ENCODE results near the gene DNAI1.

Gene DNAI1

DNA sequence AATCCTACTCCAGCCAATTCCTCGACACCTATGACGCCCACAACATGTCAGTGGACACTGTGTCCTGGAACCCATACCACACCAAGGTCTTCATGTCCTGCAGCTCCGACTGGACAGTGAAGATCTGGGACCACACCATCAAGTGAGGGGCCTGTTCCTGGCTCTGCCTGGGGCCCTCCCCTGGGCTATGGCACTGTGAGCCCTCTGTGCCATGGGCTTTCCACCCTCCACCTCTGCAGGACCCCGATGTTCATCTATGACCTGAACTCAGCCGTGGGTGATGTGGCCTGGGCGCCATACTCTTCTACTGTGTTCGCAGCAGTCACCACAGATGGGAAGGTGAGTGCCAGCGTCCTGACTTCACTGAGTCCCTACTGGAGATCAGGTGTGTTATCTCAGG is 55.8 kb downstream of the DNAI1 start:
- TF ChIP-seq, protein P1, sequence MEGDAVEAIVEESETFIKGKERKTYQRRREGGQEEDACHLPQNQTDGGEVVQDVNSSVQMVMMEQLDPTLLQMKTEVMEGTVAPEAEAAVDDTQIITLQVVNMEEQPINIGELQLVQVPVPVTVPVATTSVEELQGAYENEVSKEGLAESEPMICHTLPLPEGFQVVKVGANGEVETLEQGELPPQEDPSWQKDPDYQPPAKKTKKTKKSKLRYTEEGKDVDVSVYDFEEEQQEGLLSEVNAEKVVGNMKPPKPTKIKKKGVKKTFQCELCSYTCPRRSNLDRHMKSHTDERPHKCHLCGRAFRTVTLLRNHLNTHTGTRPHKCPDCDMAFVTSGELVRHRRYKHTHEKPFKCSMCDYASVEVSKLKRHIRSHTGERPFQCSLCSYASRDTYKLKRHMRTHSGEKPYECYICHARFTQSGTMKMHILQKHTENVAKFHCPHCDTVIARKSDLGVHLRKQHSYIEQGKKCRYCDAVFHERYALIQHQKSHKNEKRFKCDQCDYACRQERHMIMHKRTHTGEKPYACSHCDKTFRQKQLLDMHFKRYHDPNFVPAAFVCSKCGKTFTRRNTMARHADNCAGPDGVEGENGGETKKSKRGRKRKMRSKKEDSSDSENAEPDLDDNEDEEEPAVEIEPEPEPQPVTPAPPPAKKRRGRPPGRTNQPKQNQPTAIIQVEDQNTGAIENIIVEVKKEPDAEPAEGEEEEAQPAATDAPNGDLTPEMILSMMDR (IDR thresholded peaks at IDR 0.05; ENCODE audit: low read depth, low read length): no peak
- no peak for DNase-seq (ENCODE audit: low read depth, low spot score)
- no peak overlapping the region for H3K4me3 ChIP-seq (ENCODE audit: low read depth, low read length)
- in situ Hi-C loops (cut with HindIII; ENCODE audit: low sequenced_read_pairs): no loop called here

DNA sequence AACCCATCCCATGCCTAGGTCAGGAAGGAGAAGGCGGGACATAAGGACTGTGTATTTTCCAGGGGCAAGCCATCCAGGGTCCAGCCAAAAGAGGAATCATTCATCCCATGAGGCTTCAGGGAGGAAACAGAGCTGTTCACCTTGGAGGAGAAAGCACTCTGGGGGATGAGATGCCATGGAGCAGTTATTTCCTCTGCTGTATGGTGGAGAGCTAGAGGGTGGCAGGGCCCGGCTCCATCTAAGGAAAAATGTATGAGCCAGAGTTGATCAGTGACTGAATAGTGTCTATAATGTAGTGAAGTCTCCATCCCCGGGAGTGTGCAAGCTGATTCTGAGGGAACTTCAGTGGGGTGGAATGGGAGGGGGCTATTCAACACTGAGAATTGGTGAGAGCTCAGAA is 56.2 kb downstream of the DNAI1 start:
- TF ChIP-seq, protein P1 (IDR thresholded peaks at IDR 0.05; ENCODE audit: low read depth, low read length): no peak
- no peak overlapping the region for H3K4me3 ChIP-seq (ENCODE audit: low read depth, low read length)
- no peak for DNase-seq (ENCODE audit: low read depth, low spot score)
- in situ Hi-C loops (cut with HindIII; ENCODE audit: low sequenced_read_pairs): no loop called here

DNA sequence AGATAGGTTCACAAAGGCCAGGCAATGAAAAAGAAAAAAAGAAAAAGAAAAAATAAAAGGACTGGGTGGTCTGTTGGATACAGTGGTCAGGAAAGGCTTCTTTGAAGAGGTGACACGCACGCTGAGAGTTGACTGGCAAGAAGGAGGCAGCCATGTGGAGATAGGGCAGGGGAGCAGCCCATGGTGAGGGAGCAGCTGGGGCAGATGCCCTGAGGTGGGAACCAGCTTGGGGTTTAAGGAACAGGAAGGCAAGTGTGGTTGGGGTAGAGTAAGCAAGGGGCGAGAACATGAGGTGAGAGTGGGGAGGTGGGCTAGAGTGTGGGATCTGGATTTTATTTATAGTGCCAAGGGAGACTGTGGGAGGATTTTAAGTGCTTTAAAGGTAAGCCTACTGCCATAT is 57.4 kb downstream of the DNAI1 start:
- no peak overlapping the region for H3K4me3 ChIP-seq (ENCODE audit: low read depth, low read length)
- TF ChIP-seq, protein P1 (IDR thresholded peaks at IDR 0.05; ENCODE audit: low read depth, low read length): no peak
- in situ Hi-C loops (cut with HindIII; ENCODE audit: low sequenced_read_pairs): no loop called here
- DNase-seq (ENCODE audit: low read depth, low spot score): no peak

DNA sequence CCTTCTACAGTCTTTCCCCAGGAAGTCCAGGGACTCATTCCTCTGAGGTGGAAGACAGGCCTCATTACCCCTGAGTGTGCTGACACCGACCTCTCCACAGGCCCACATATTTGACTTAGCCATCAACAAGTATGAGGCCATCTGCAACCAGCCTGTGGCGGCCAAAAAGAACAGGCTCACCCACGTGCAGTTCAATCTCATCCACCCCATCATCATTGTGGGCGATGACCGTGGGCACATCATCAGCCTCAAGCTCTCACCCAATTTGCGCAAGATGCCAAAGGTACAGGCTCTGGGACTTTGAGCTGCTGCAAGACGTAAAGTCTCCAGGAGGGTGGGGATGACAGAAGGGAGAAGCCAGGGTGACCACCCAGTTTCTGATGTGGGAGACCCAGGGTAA is 58.6 kb downstream of the DNAI1 start:
- no peak for DNase-seq (ENCODE audit: low read depth, low spot score)
- in situ Hi-C loops (cut with HindIII; ENCODE audit: low sequenced_read_pairs): no loop called here

DNA sequence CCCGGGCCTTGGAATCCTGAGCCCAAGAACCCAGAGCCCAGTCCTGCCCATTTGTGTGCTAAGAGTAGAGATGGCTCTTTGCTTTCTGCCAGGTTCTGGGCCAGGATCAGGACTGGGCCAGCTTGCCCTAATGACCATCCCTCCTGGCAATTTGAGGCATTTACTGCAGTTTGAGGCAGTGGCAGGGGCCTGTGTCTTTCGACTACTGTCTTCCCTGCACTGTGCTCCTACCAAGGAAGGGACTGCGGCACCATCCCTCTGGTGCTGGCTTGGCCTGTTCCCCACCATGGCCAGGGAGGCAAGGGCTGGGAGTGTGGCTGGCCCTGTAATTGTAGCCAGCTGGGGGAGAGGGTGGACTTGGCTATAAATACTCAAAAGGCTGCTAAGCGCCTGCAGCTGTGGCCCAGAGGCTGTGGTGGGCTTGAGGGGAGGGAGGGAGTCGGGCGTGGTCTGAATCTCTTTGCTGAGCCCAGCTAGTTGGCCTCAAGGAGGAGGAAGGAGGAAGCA is 59.6 kb downstream of the DNAI1 start:
- DNase-seq (ENCODE audit: low read depth, low spot score): no peak
- TF ChIP-seq, protein P1 (IDR thresholded peaks at IDR 0.05; ENCODE audit: low read depth, low read length): no peak
- in situ Hi-C loops (cut with HindIII; ENCODE audit: low sequenced_read_pairs): no loop called here
- H3K4me3 ChIP-seq (ENCODE audit: low read depth, low read length): no peak overlapping the region

More for the DNA sequence above, 58.6 kb downstream of the DNAI1 start:
- no peak overlapping the region for H3K4me3 ChIP-seq (ENCODE audit: low read depth, low read length)
- TF ChIP-seq, protein P1 (IDR thresholded peaks at IDR 0.05; ENCODE audit: low read depth, low read length): no peak

DNA sequence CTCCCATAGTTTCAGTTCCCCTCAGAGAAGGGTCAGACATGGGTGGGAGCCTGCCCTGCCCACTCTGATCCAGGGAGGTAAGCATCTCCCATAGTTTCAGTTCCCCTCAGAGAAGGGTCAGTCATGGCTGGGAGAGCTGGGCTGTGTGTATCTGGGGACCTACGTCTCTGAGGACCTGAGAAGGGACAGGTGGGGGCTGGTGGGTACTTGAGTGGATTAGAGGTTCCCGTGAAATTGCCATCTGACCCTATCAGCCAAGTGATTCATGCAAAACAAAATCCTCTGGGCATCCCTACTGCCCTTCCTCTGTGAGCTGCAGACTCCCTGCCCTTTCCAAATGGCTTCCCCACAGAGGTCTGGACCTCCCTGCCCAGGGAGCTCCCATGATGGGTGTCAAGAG is 60.3 kb downstream of the DNAI1 start:
- in situ Hi-C loops (cut with HindIII; ENCODE audit: low sequenced_read_pairs): no loop called here
- DNase-seq (ENCODE audit: low read depth, low spot score): no peak
- no peak overlapping the region for H3K4me3 ChIP-seq (ENCODE audit: low read depth, low read length)
- TF ChIP-seq, protein P1 (IDR thresholded peaks at IDR 0.05; ENCODE audit: low read depth, low read length): no peak
